A673 (cell line): ENCODE results near the gene KICS2.

Source experiments
- CTCF ChIP-seq: fragments of 300-800, 200-600 bp; sonication (generic); conservative IDR thresholded peaks from 2 replicates; pipeline ENCODE4 v1.5.1; 2017; ENCODE audit warnings: low read depth, mild to moderate bottlenecking, antibody characterized with exemption, low read length, moderate library complexity, mixed read lengths
- EZH2 ChIP-seq: fragments of 200-600 bp; sonication (generic); IDR thresholded peaks from 2 replicates; pipeline ENCODE4 v1.6.1; 2017; ENCODE audit warnings: borderline replicate concordance, low read depth, mild to moderate bottlenecking, mixed read lengths, antibody characterized with exemption, low read length; ENCODE audit not compliant: poor library complexity, severe bottlenecking

- TF ChIP-seq CTCF (no peak), EZH2 (no peak)
Measured at GRCh38 chr12:64212119-64212746, 9.9 kb downstream of the KICS2 start.
